SK-N-SH (cell line): ENCODE results near the gene FGFRL1. TPM values are rescaled to one million over a fixed set of nuclear protein-coding genes. Genes with fewer than 3 reads are reported as not detected.
A peak's percentile ranks its signal among the peaks of the same experiment; 100 is the strongest.

Experiments used
- CTCF ChIA-PET: fragments of 300-600, 350-600 bp; formaldehyde crosslinking; extraction: SDS; loops from one replicate; lab custom pipeline; 2021; lab: Yijun Ruan, JAX
- POLR2A ChIA-PET: fragments of 350-600 bp; sonication (Branson Sonifier 250); formaldehyde crosslinking; extraction: SDS; loops from one replicate; lab custom pipeline; 2020; ENCODE audit warnings: antibody characterized with exemption, inconsistent platforms; lab: Yijun Ruan, JAX
- DNase-seq: peaks from one replicate; pipeline ENCODE4 v3.0.0; 2012
- H2AFZ ChIP-seq: fragments of 200-600 bp; sonication (generic); 2 replicates; pipeline ENCODE4 v1.8.1; 2016; ENCODE audit warnings: antibody characterized with exemption, mild to moderate bottlenecking, low read depth
- H3F3A ChIP-seq: fragments of 200-600 bp; sonication (generic); replicated peaks from 2 replicates; pipeline ENCODE3; 2016; ENCODE audit warnings: antibody characterized with exemption, mild to moderate bottlenecking; ENCODE audit not compliant: insufficient read depth
- H3K27ac ChIP-seq, 2 experiments: fragments of 200-500 bp in 1 of 2; fragments of 200-600 bp in 1 of 2; sonication (Bioruptor generic) in 1 of 2; sonication (generic), shearing (Covaris generic) in 1 of 2; 2 replicates each; pipeline versions ENCODE4 v1.5.1 to v1.6.1; 2014 to 2016; ENCODE audit warnings: low read depth in 2 of 2, inconsistent platforms in 1 of 2, low read length in 1 of 2, mild to moderate bottlenecking in 1 of 2, mixed read lengths in 1 of 2
- H3K27me3 ChIP-seq: fragments of 200-600 bp; sonication (generic), shearing (Covaris generic); 2 replicates; pipeline ENCODE4 v1.6.1; 2016; ENCODE audit warnings: mixed run types; ENCODE audit not compliant: insufficient read depth
- H3K36me3 ChIP-seq, 2 experiments: fragments of 200-500 bp in 1 of 2; fragments of 200-600 bp in 1 of 2; sonication (Bioruptor generic) in 1 of 2; sonication (generic) in 1 of 2; replicated peaks in 1 of 2; 2 replicates each; pipeline versions ENCODE3 to v1.5.1; 2014 to 2016; ENCODE audit warnings: low read length in 1 of 2, mild to moderate bottlenecking in 1 of 2; ENCODE audit not compliant: insufficient read depth in 2 of 2, control insufficient read depth in 1 of 2
- H3K4me1 ChIP-seq, 2 experiments: fragments of 200-500 bp in 1 of 2; fragments of 200-600 bp in 1 of 2; sonication (Bioruptor generic) in 1 of 2; sonication (generic), shearing (Covaris generic) in 1 of 2; 2 replicates each; pipeline versions ENCODE4 v1.5.1 to v1.6.1; 2014 to 2016; ENCODE audit warnings: low read depth in 1 of 2, low read length in 1 of 2, mixed run types in 1 of 2; ENCODE audit not compliant: insufficient read depth in 2 of 2, control insufficient read depth in 1 of 2
- H3K4me2 ChIP-seq: fragments of 200-600 bp; sonication (generic), shearing (Covaris generic); 2 replicates; pipeline ENCODE4 v1.6.1; 2017; ENCODE audit warnings: mixed run types
- H3K4me3 ChIP-seq, 2 experiments: fragments of 200-500 bp in 1 of 2; fragments of 200-600 bp in 1 of 2; sonication (Bioruptor generic) in 1 of 2; sonication (generic), shearing (Covaris generic) in 1 of 2; 2 replicates each; pipeline versions ENCODE4 v1.5.1 to v1.8.1; 2014 to 2016; ENCODE audit warnings: low read depth in 2 of 2, inconsistent platforms in 1 of 2, low read length in 1 of 2, mild to moderate bottlenecking in 1 of 2, mixed read lengths in 1 of 2, moderate library complexity in 1 of 2
- H3K79me2 ChIP-seq: fragments of 200-600 bp; sonication (generic); 2 replicates; pipeline ENCODE4 v1.8.1; 2017; ENCODE audit warnings: mild to moderate bottlenecking; ENCODE audit not compliant: insufficient read depth
- H3K9ac ChIP-seq: fragments of 200-600 bp; sonication (generic); 2 replicates; pipeline ENCODE4 v1.6.1; 2017; ENCODE audit warnings: mixed run types
- H3K9me2 ChIP-seq: fragments of 200-600 bp; sonication (generic); 2 replicates; pipeline ENCODE4 v1.6.1; 2017; ENCODE audit warnings: mixed run types
- H3K9me3 ChIP-seq: fragments of 200-600 bp; sonication (generic); 2 replicates; pipeline ENCODE4 v1.6.1; 2017; ENCODE audit warnings: mixed run types, mild to moderate bottlenecking, moderate library complexity
- H4K20me1 ChIP-seq: fragments of 200-600 bp; sonication (generic); 2 replicates; pipeline ENCODE4 v1.6.1; 2017; ENCODE audit warnings: mild to moderate bottlenecking, mixed run types; ENCODE audit not compliant: insufficient read depth
- EZH2phosphoT487 ChIP-seq: fragments of 200-600 bp; sonication (generic); IDR thresholded peaks from 2 replicates; pipeline ENCODE4 v1.6.1; 2017; ENCODE audit warnings: low read depth, mixed run types, mild to moderate bottlenecking, antibody characterized with exemption, moderate library complexity, borderline replicate concordance
- FOXJ3 ChIP-seq: sonication (generic); formaldehyde crosslinking; IDR thresholded peaks from 2 replicates; pipeline ENCODE4 v1.5.1; 2020; ENCODE audit warnings: mild to moderate bottlenecking, missing genetic modification reagents
- FOXM1 ChIP-seq: IDR thresholded peaks from 2 replicates; pipeline ENCODE4 v1.4.0; 2012; ENCODE audit warnings: low read depth, mild to moderate bottlenecking
- GABPA ChIP-seq: IDR thresholded peaks from 2 replicates; pipeline ENCODE4 v1.4.0; 2012; ENCODE audit warnings: low read depth, mild to moderate bottlenecking
- GATA2 ChIP-seq: sonication (generic); formaldehyde crosslinking; IDR thresholded peaks from 2 replicates; pipeline ENCODE4 v1.5.0; 2020; ENCODE audit warnings: mild to moderate bottlenecking, missing genetic modification reagents
- IRF3 ChIP-seq: fragments of 150-350 bp; IDR thresholded peaks from 2 replicates; pipeline ENCODE4 v1.6.1; 2016; ENCODE audit warnings: mild to moderate bottlenecking, low read depth, low read length
- MEF2A ChIP-seq: IDR thresholded peaks from 2 replicates; pipeline ENCODE4 v1.4.0; 2012; ENCODE audit warnings: low read depth, borderline replicate concordance
- NRF1 ChIP-seq: IDR thresholded peaks from 2 replicates; pipeline ENCODE4 v1.6.1; 2012; ENCODE audit warnings: low read depth, mild to moderate bottlenecking, low read length
- POLR2AphosphoS5 ChIP-seq: IDR thresholded peaks from 2 replicates; pipeline ENCODE4 v1.6.1; 2012; ENCODE audit warnings: low read depth, low read length
- RFX5 ChIP-seq: IDR thresholded peaks from 2 replicates; pipeline ENCODE4 v1.6.1; 2012; ENCODE audit warnings: mild to moderate bottlenecking, improper control_type of control experiment, low read length
- SIN3A ChIP-seq: IDR thresholded peaks from 2 replicates; pipeline ENCODE4 v1.6.1; 2012; ENCODE audit warnings: low read depth, mild to moderate bottlenecking, low read length, moderate library complexity, borderline replicate concordance
- SMC3 ChIP-seq: IDR thresholded peaks from 2 replicates; pipeline ENCODE4 v1.6.1; 2012; ENCODE audit warnings: low read depth, low read length, improper control_type of control experiment
- TAF1 ChIP-seq: IDR thresholded peaks from 2 replicates; pipeline ENCODE4 v1.6.1; 2012; ENCODE audit warnings: low read depth, mild to moderate bottlenecking, low read length, moderate library complexity, borderline replicate concordance
- USF1 ChIP-seq: IDR thresholded peaks from 2 replicates; pipeline ENCODE4 v1.4.0; 2012; ENCODE audit warnings: low read depth, borderline replicate concordance
- USF2 ChIP-seq: fragments of 150-350 bp; IDR thresholded peaks from 2 replicates; pipeline ENCODE4 v1.6.1; 2017; ENCODE audit warnings: antibody characterized with exemption, low read length, low read depth, borderline replicate concordance
- WGBS: methylation state at CpG from one replicate; pipeline ENCODE4 v1.1.6; 2017; ENCODE audit warnings: low lambda C conversion rate; 5-methylcytosine and 5-hydroxymethylcytosine counted together
- polyA plus RNA-seq, 3 experiments: library from polyadenylated mRNA; depleted of rRNA; stranded (reverse); fragments of >200 nt; gene quantifications; 2 replicates each; pipeline ENCODE4 v1.2.3, GENCODE V29; 2012

FGFRL1 gene
- polyA plus RNA-seq, 1 of the 3 experiments (the other 2 are of a cell fraction): 22.5 TPM

GRCh38 chr4:1002131-1002630 lies 9.2 kb upstream of the FGFRL1 start:
- no peaks in the 10 kb centered on the region; a peak in 1 of 4 replicates for H3K4me1 ChIP-seq
- no peak overlapping the region for H3K9ac ChIP-seq
- no peaks in the 10 kb centered on the region for H3F3A ChIP-seq
- no peaks in the 10 kb centered on the region for H3K36me3 ChIP-seq
- WGBS: 13% methylated on average over 3 of the region's 54 CpGs
- no peak overlapping the region for H3K4me3 ChIP-seq
- no peak overlapping the region for H3K27ac ChIP-seq
- peaks cover 39% of the 10 kb centered on the region for H3K27me3 ChIP-seq
- H4K20me1 ChIP-seq: peaks cover 14% of the 10 kb centered on the region; the same call in 1 of the 2 replicates
- H2AFZ ChIP-seq: no peak overlapping the region
- H3K79me2 ChIP-seq: no peaks in the 10 kb centered on the region
- ChIA-PET POLR2A (no interaction called here), CTCF (no interaction called here)
- DNase-seq: no peak
- H3K9me2 ChIP-seq: no peaks in the 10 kb centered on the region
- no peaks in the 10 kb centered on the region for H3K9me3 ChIP-seq
- H3K4me2 ChIP-seq: no peak overlapping the region
- TF ChIP-seq MEF2A (no peak), NRF1 (no peak), FOXM1 (no peak), SMC3 (no peak), SIN3A (no peak), USF1 (no peak), GATA2 (CRISPR knock-in tag) (no peak), POLR2AphosphoS5 (no peak), EZH2phosphoT487 (no peak), IRF3 (no peak), TAF1 (no peak), GABPA (no peak), FOXJ3 (CRISPR knock-in tag) (no peak), USF2 (no peak), RFX5 (no peak)

GRCh38 chr4:1002631-1003251 lies 8.7 kb upstream of the FGFRL1 start:
- CTCF ChIA-PET: no interaction called here
- H2AFZ ChIP-seq: no peak overlapping the region
- peak; percentile 33; the same call in 1 of the 2 replicates for TF ChIP-seq NRF1
- no peak for TF ChIP-seq GATA2 (CRISPR knock-in tag)
- TF ChIP-seq, all 33 proteins: peak for 1
- no peak overlapping the region for H3K4me3 ChIP-seq
- H4K20me1 ChIP-seq: peaks cover 13% of the 10 kb centered on the region; the same call in 1 of the 2 replicates
- H3K4me1 ChIP-seq: no peaks in the 10 kb centered on the region; a peak in 1 of 4 replicates
- no peaks in the 10 kb centered on the region for H3F3A ChIP-seq
- peaks cover 42% of the 10 kb centered on the region for H3K27me3 ChIP-seq
- no peaks in the 10 kb centered on the region for H3K9me2 ChIP-seq
- no peak for DNase-seq
- 21% methylated on average over 15 of the region's 75 CpGs for WGBS
- no peak overlapping the region for H3K27ac ChIP-seq
- no peaks in the 10 kb centered on the region for H3K9me3 ChIP-seq
- POLR2A ChIA-PET: no interaction called here
- no peaks in the 10 kb centered on the region for H3K79me2 ChIP-seq
- H3K36me3 ChIP-seq: no peaks in the 10 kb centered on the region
- H3K9ac ChIP-seq: no peak overlapping the region
- H3K4me2 ChIP-seq: no peak overlapping the region
